ENCODE measurements around the gene OTUB1.

Gene OTUB1

GRCh38 chr11:64026575-64027205, 40.5 kb downstream of the OTUB1 start:
- Histone ChIP-seq H3K4me3 (ENCODE audit: insufficient read depth in 1 of 2, low read depth in 1 of 2, low read length in 2 of 2) (no peak overlapping the region), H2BK12ac (ENCODE audit: low read length in 2 of 2) (no peak overlapping the region), H3K4me1 (ENCODE audit: control insufficient read depth, insufficient read depth, low read depth, low read length) (peaks cover 17% of the 10 kb centered on the region), H3K9ac (ENCODE audit: low read length) (no peak overlapping the region), H3K4me2 (ENCODE audit: low read length, poor library complexity, severe bottlenecking) (no peak overlapping the region), H2BK120ac (ENCODE audit: low read depth, low read length) (no peak overlapping the region), H2AK5ac (ENCODE audit: low read length, severe bottlenecking) (no peak overlapping the region), H3K18ac (ENCODE audit: low read depth in 1 of 2, low read length in 2 of 2) (no peak overlapping the region), H3K9me3 (ENCODE audit: control insufficient read depth, low read length) (no peaks in the 10 kb centered on the region), H3K14ac (ENCODE audit: low read length in 2 of 2) (no peak overlapping the region), H2AFZ (ENCODE audit: low read depth, low read length) (no peak overlapping the region), H3K23ac (ENCODE audit: low read length in 2 of 2) (no peak overlapping the region), H4K8ac (ENCODE audit: low read length) (no peak overlapping the region), H4K91ac (ENCODE audit: low read length) (no peak overlapping the region), H2BK15ac (ENCODE audit: low read depth, poor library complexity, severe bottlenecking) (no peak overlapping the region), H2BK5ac (ENCODE audit: low read depth, low read length, poor library complexity, severe bottlenecking) (no peak overlapping the region), H3K79me1 (replicated peaks; ENCODE audit: low read length, poor library complexity, severe bottlenecking) (no peaks in the 10 kb centered on the region), H3K4ac (ENCODE audit: low read depth in 1 of 2, low read length in 2 of 2) (no peak overlapping the region), H3K27ac (ENCODE audit: low read length, poor library complexity, severe bottlenecking) (no peak overlapping the region), H3K27me3 (ENCODE audit: control insufficient read depth in 1 of 2, insufficient read depth in 1 of 2, low read length in 2 of 2) (peaks cover 37 to 42% of the 10 kb centered on the region in 2 experiments), H3K36me3 (ENCODE audit: control insufficient read depth in 1 of 2, insufficient read depth in 2 of 2, low read depth in 1 of 2, low read length in 2 of 2) (no peaks in the 10 kb centered on the region)
- no peak for DNase-seq
- 81% methylated on average over 7 of the region's 7 CpGs for WGBS

- Histone ChIP-seq H2BK12ac (ENCODE audit: low read length in 2 of 2) (no peak overlapping the region), H3K4me1 (ENCODE audit: control insufficient read depth, insufficient read depth, low read depth, low read length) (peaks cover 22% of the 10 kb centered on the region), H3K27me3 (ENCODE audit: control insufficient read depth in 1 of 2, insufficient read depth in 1 of 2, low read length in 2 of 2) (peaks cover 44 to 53% of the 10 kb centered on the region in 2 experiments), H2AK5ac (ENCODE audit: low read length, severe bottlenecking) (no peak overlapping the region), H3K14ac (ENCODE audit: low read length in 2 of 2) (peak overlapping the region in 1 of 2 experiments; percentile 5), H3K36me3 (ENCODE audit: control insufficient read depth in 1 of 2, insufficient read depth in 2 of 2, low read depth in 1 of 2, low read length in 2 of 2) (no peaks in the 10 kb centered on the region), H3K9me3 (ENCODE audit: control insufficient read depth, low read length) (no peaks in the 10 kb centered on the region), H3K4ac (ENCODE audit: low read depth in 1 of 2, low read length in 2 of 2) (no peak overlapping the region), H3K79me1 (replicated peaks; ENCODE audit: low read length, poor library complexity, severe bottlenecking) (no peaks in the 10 kb centered on the region), H3K18ac (ENCODE audit: low read depth in 1 of 2, low read length in 2 of 2) (peak overlapping the region; percentile 5 to 29), H3K27ac (ENCODE audit: low read length, poor library complexity, severe bottlenecking) (no peak overlapping the region), H3K4me2 (ENCODE audit: low read length, poor library complexity, severe bottlenecking) (no peak overlapping the region), H2BK120ac (ENCODE audit: low read depth, low read length) (no peak overlapping the region), H2AFZ (ENCODE audit: low read depth, low read length) (no peak overlapping the region), H2BK15ac (ENCODE audit: low read depth, poor library complexity, severe bottlenecking) (no peak overlapping the region), H4K8ac (ENCODE audit: low read length) (peak overlapping the region; percentile 2), H4K91ac (ENCODE audit: low read length) (peak overlapping the region; percentile 0), H2BK5ac (ENCODE audit: low read depth, low read length, poor library complexity, severe bottlenecking) (no peak overlapping the region), H3K9ac (ENCODE audit: low read length) (no peak overlapping the region), H3K23ac (ENCODE audit: low read length in 2 of 2) (no peak overlapping the region), H3K4me3 (ENCODE audit: insufficient read depth in 1 of 2, low read depth in 1 of 2, low read length in 2 of 2) (no peak overlapping the region)
- WGBS = 52% methylated on average over 16 of the region's 20 CpGs
- no peak for DNase-seq
Observed at GRCh38 chr11:64027651-64028397, 41.6 kb downstream of the OTUB1 start.

GRCh38 chr11:64028398-64029115, 42.3 kb downstream of the OTUB1 start:
- Histone ChIP-seq H3K14ac (ENCODE audit: low read length in 2 of 2) (peak overlapping the region in 1 of 2 experiments; percentile 74), H4K91ac (ENCODE audit: low read length) (peak overlapping the region; percentile 0), H3K9me3 (ENCODE audit: control insufficient read depth, low read length) (no peaks in the 10 kb centered on the region), H3K27me3 (ENCODE audit: control insufficient read depth in 1 of 2, insufficient read depth in 1 of 2, low read length in 2 of 2) (peaks cover 46 to 58% of the 10 kb centered on the region in 2 experiments), H3K4me3 (ENCODE audit: insufficient read depth in 1 of 2, low read depth in 1 of 2, low read length in 2 of 2) (no peak overlapping the region), H3K79me1 (replicated peaks; ENCODE audit: low read length, poor library complexity, severe bottlenecking) (no peaks in the 10 kb centered on the region), H3K4me1 (ENCODE audit: control insufficient read depth, insufficient read depth, low read depth, low read length) (peaks cover 25% of the 10 kb centered on the region), H3K4me2 (ENCODE audit: low read length, poor library complexity, severe bottlenecking) (peak overlapping the region; percentile 13), H2BK5ac (ENCODE audit: low read depth, low read length, poor library complexity, severe bottlenecking) (no peak overlapping the region), H4K8ac (ENCODE audit: low read length) (peak overlapping the region; percentile 62), H2BK120ac (ENCODE audit: low read depth, low read length) (no peak overlapping the region), H3K23ac (ENCODE audit: low read length in 2 of 2) (no peak overlapping the region), H2AFZ (ENCODE audit: low read depth, low read length) (peak overlapping the region; percentile 7), H2BK12ac (ENCODE audit: low read length in 2 of 2) (no peak overlapping the region), H3K27ac (ENCODE audit: low read length, poor library complexity, severe bottlenecking) (no peak overlapping the region), H3K18ac (ENCODE audit: low read depth in 1 of 2, low read length in 2 of 2) (peak overlapping the region in 1 of 2 experiments; percentile 5), H3K9ac (ENCODE audit: low read length) (no peak overlapping the region), H2BK15ac (ENCODE audit: low read depth, poor library complexity, severe bottlenecking) (peak overlapping the region; percentile 52), H3K36me3 (ENCODE audit: control insufficient read depth in 1 of 2, insufficient read depth in 2 of 2, low read depth in 1 of 2, low read length in 2 of 2) (no peaks in the 10 kb centered on the region), H3K4ac (ENCODE audit: low read depth in 1 of 2, low read length in 2 of 2) (no peak overlapping the region), H2AK5ac (ENCODE audit: low read length, severe bottlenecking) (no peak overlapping the region)
- 13% methylated on average over 18 of the region's 22 CpGs for WGBS
- DNase-seq = peak; percentile 35

GRCh38 chr11:64029773-64030172, 43.5 kb downstream of the OTUB1 start:
- H3K36me3 ChIP-seq (ENCODE audit: control insufficient read depth in 1 of 2, insufficient read depth in 2 of 2, low read depth in 1 of 2, low read length in 2 of 2) = no peaks in the 10 kb centered on the region
- peak overlapping the region; percentile 19 for H4K91ac ChIP-seq (ENCODE audit: low read length)
- H2BK15ac ChIP-seq (ENCODE audit: low read depth, poor library complexity, severe bottlenecking) = no peak overlapping the region
- peaks cover 58 to 69% of the 10 kb centered on the region in 2 experiments for H3K27me3 ChIP-seq (ENCODE audit: control insufficient read depth in 1 of 2, insufficient read depth in 1 of 2, low read length in 2 of 2)
- no peak overlapping the region for H3K9ac ChIP-seq (ENCODE audit: low read length)
- H3K23ac ChIP-seq (ENCODE audit: low read length in 2 of 2) = no peak overlapping the region
- no peak overlapping the region for H3K14ac ChIP-seq (ENCODE audit: low read length in 2 of 2)
- H3K27ac ChIP-seq (ENCODE audit: low read length, poor library complexity, severe bottlenecking) = no peak overlapping the region
- H2BK120ac ChIP-seq (ENCODE audit: low read depth, low read length) = no peak overlapping the region
- no peak for DNase-seq
- H2BK12ac ChIP-seq (ENCODE audit: low read length in 2 of 2) = no peak overlapping the region
- H2AFZ ChIP-seq (ENCODE audit: low read depth, low read length) = no peak overlapping the region
- no peak overlapping the region for H3K4ac ChIP-seq (ENCODE audit: low read depth in 1 of 2, low read length in 2 of 2)
- no peak overlapping the region for H2AK5ac ChIP-seq (ENCODE audit: low read length, severe bottlenecking)
- WGBS = 44% methylated on average over 8 of the region's 8 CpGs
- no peaks in the 10 kb centered on the region for H3K79me1 ChIP-seq (replicated peaks; ENCODE audit: low read length, poor library complexity, severe bottlenecking)
- no peaks in the 10 kb centered on the region for H3K9me3 ChIP-seq (ENCODE audit: control insufficient read depth, low read length)
- no peak overlapping the region for H3K4me2 ChIP-seq (ENCODE audit: low read length, poor library complexity, severe bottlenecking)
- no peak overlapping the region for H3K18ac ChIP-seq (ENCODE audit: low read depth in 1 of 2, low read length in 2 of 2)
- peaks cover 25% of the 10 kb centered on the region for H3K4me1 ChIP-seq (ENCODE audit: control insufficient read depth, insufficient read depth, low read depth, low read length)
- no peak overlapping the region for H3K4me3 ChIP-seq (ENCODE audit: insufficient read depth in 1 of 2, low read depth in 1 of 2, low read length in 2 of 2)
- no peak overlapping the region for H4K8ac ChIP-seq (ENCODE audit: low read length)
- H2BK5ac ChIP-seq (ENCODE audit: low read depth, low read length, poor library complexity, severe bottlenecking) = no peak overlapping the region

Measured in mesenchymal stem cell (in vitro differentiated cells and primary cell).